ENCODE results near the gene KIF1C.
"Not testable (repeated sequence)": the region's sequence is repeated elsewhere in the genome, so short reads cannot be mapped to it uniquely, and the experiment has no call there.

Gene KIF1C

DNA sequence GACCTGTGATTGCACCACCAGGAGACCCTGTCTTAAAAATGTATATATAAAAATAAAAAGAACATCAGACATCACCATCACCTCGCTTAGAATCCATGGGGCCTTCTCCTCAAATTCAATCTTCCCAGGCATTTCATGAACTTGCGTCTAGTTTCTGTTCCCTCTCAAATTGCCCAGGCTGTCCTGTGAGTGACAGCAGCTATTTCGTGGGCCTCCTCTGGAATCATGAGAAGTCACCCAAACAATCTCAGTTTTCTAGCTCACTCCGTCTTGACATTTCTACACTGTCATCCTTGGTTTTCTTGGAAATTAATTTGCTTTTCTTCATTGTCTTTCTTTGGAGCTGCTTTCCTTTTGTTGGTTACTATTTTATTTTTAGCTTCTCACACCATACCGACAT, 30.2 kb downstream of the KIF1C start:
- Mint-ChIP-seq H3K36me3 (ENCODE audit: low read depth) (peaks cover 20% of the 10 kb centered on the region), H3K4me3 (no peak overlapping the region), H3K27ac (no peak overlapping the region), H3K27me3 (ENCODE audit: low read depth) (peaks cover 22% of the 10 kb centered on the region), H3K9me3 (no peaks in the 10 kb centered on the region), H3K4me1 (peaks cover 6% of the 10 kb centered on the region)
- TF ChIP-seq CTCF (IDR thresholded peaks at IDR 0.05; ENCODE audit: unreplicated experiment in 3 of 3) = no peak

- H3K27me3 Mint-ChIP-seq (ENCODE audit: low read depth) = peaks cover 41% of the 10 kb centered on the region
- not testable (repeated sequence) for H3K9me3 Mint-ChIP-seq; H3K36me3 Mint-ChIP-seq (ENCODE audit: low read depth); H3K27ac Mint-ChIP-seq; H3K4me3 Mint-ChIP-seq; H3K4me1 Mint-ChIP-seq
These were observed 32.4 kb downstream of the KIF1C start for GRCh38 chr17:5030168-5030567.

- H3K27ac Mint-ChIP-seq = peak overlapping the region; percentile 24 to 77 (median 35)
- H3K9me3 Mint-ChIP-seq = no peaks in the 10 kb centered on the region
- H3K4me3 Mint-ChIP-seq = peak overlapping the region; percentile 67 to 82 (median 73)
- peaks cover 6% of the 10 kb centered on the region for H3K4me1 Mint-ChIP-seq
- H3K27me3 Mint-ChIP-seq (ENCODE audit: low read depth) = peaks cover 42% of the 10 kb centered on the region
- TF ChIP-seq CTCF (IDR thresholded peaks at IDR 0.05; ENCODE audit: unreplicated experiment in 3 of 3) = peak; percentile 64 to 72 (median 70)
- H3K36me3 Mint-ChIP-seq (ENCODE audit: low read depth) = no peaks in the 10 kb centered on the region
These were observed 33.8 kb downstream of the KIF1C start for GRCh38 chr17:5031365-5032082.

- TF ChIP-seq CTCF (IDR thresholded peaks at IDR 0.05; ENCODE audit: unreplicated experiment in 3 of 3) = no peak
- Mint-ChIP-seq H3K27me3 (ENCODE audit: low read depth) (peaks cover 48% of the 10 kb centered on the region), H3K27ac (no peak overlapping the region), H3K36me3 (ENCODE audit: low read depth) (no peaks in the 10 kb centered on the region), H3K4me1 (peaks cover 6% of the 10 kb centered on the region), H3K4me3 (no peak overlapping the region), H3K9me3 (no peaks in the 10 kb centered on the region)
These were observed 35.1 kb downstream of the KIF1C start for GRCh38 chr17:5032865-5033264.

DNA sequence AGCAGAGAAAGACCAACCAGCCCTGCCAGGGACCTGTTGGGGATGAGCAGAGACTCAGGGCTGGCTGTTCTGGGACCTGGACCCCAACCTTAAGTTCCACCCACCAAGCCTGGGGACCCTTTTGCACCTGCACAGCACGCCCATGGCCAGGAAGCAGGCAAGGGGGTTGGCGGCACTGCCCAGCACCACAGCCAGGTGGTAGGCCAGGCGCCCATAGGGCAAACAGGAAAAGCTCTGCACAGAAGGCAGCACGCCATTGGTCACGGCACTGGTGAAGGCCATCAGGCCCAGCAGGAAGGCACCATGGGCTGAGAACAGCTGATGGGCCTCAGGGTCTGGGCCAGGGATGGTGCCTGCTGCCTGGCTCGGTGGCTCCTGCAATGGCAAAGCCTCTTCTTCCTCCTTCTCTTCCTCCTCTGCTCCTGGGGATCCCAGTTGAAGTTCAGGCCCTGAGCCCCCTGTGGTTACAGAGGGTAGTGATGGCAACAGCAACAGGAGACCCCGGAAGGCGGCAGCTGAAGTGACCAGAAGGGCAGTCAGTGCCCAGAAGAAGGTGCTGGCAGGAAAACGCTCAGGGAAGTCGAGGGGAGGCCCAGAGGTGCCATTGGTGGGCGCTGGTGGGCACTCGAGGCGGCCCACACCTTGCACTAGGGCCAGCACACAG, 35.7 kb downstream of the KIF1C start:
- H3K9me3 Mint-ChIP-seq = no peaks in the 10 kb centered on the region
- H3K4me1 Mint-ChIP-seq = peaks cover 6% of the 10 kb centered on the region
- peaks cover 48% of the 10 kb centered on the region for H3K27me3 Mint-ChIP-seq (ENCODE audit: low read depth)
- TF ChIP-seq CTCF (IDR thresholded peaks at IDR 0.05; ENCODE audit: unreplicated experiment in 3 of 3) = no peak
- H3K4me3 Mint-ChIP-seq = no peak overlapping the region
- H3K36me3 Mint-ChIP-seq (ENCODE audit: low read depth) = no peaks in the 10 kb centered on the region
- no peak overlapping the region for H3K27ac Mint-ChIP-seq

DNA sequence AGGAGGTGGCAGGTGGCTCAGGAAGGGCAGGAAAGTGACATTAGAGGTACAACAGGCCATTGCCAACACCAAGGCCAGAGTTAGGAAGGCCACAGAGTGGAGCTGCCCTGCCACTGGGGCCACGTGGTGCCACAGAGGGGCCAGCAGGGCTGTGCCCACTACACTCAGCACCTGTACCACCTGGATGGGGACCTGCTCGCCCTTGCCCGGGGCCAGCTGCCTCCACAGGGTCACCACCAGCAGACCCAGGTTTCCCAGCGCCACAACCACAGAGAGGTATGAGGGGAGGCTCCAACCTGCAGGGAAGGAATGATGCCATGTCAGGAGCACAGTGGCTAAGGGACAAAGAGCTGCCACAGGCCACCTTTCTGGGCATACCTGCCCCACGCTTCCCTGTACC, 36.3 kb downstream of the KIF1C start:
- Mint-ChIP-seq H3K27me3 (ENCODE audit: low read depth) (peaks cover 48% of the 10 kb centered on the region), H3K4me1 (peaks cover 6% of the 10 kb centered on the region), H3K4me3 (no peak overlapping the region), H3K27ac (no peak overlapping the region), H3K9me3 (no peaks in the 10 kb centered on the region), H3K36me3 (ENCODE audit: low read depth) (no peaks in the 10 kb centered on the region)
- TF ChIP-seq CTCF (IDR thresholded peaks at IDR 0.05; ENCODE audit: unreplicated experiment in 3 of 3) = no peak

All from nephron (organoid).